HepG2 (cell line): ENCODE data around the gene OBP2A. TPM values are rescaled to one million over a fixed set of nuclear protein-coding genes. Genes with fewer than 3 reads are reported as not detected.

ENCODE experiments used
- ATAC-seq: fragments of 200-7000 bp; cut with Tn5 transposase; 3 replicates; pipeline ENCODE4 v1.9.1; 2020; ENCODE audit warnings: mild to moderate bottlenecking, moderate library complexity
- BruUV-seq: library from RNA; stranded (reverse); fragments of 400-500 nt; replicated peaks from 2 replicates; lab custom pipeline; 2021; lab: Mats Ljungman, UMichigan
- CTCF ChIA-PET: fragments of 300-600 bp; formaldehyde crosslinking; extraction: SDS; loops from one replicate; lab custom pipeline; 2021; ENCODE audit warnings: low total read pairs, inconsistent platforms, low intra/inter-chr PET ratio; lab: Yijun Ruan, JAX
- POLR2A ChIA-PET: fragments of 350-600 bp; sonication (Branson Sonifier 250); formaldehyde crosslinking; loops from one replicate; lab custom pipeline; 2020; ENCODE audit warnings: antibody characterized with exemption, inconsistent platforms; lab: Yijun Ruan, JAX
- DNase-seq: peaks from one replicate; pipeline ENCODE4 v3.0.0-alpha.2; 2015; ENCODE audit warnings: low spot score
- FAIRE-seq: peaks from 3 replicates; lab custom pipeline; 2011; peaks lifted over from hg19 to GRCh38; lab: Jason Lieb, UNC
- H2AFZ ChIP-seq: one replicate; pipeline ENCODE4 v1.6.1; 2011; ENCODE audit warnings: low read length, inconsistent platforms
- H3K27ac ChIP-seq: fragments of 300-600 bp; 3 replicates; pipeline ENCODE4 v1.8.0; 2011; ENCODE audit warnings: mixed run types, mild to moderate bottlenecking, mixed read lengths, low read length, inconsistent platforms; ENCODE audit not compliant: insufficient read depth; ENCODE audit errors: extremely low read length
- H3K27me3 ChIP-seq, 2 experiments: fragments of 200-600 bp in 1 of 2; 2 replicates in 1 of 2; 3 replicates in 1 of 2; pipeline versions ENCODE4 v1.6.0 to v1.8.0; 2011; ENCODE audit warnings: low read length in 2 of 2, mild to moderate bottlenecking in 2 of 2, moderate library complexity in 2 of 2, inconsistent platforms in 1 of 2; ENCODE audit not compliant: insufficient read depth in 2 of 2, control insufficient read depth in 1 of 2
- H3K36me3 ChIP-seq, 2 experiments: fragments of 200-600 bp in 1 of 2; replicated peaks in 1 of 2; 2 replicates in 1 of 2; 3 replicates in 1 of 2; pipeline versions ENCODE4 v1.5.1 to v1.8.0; 2011; ENCODE audit warnings: low read length in 2 of 2, inconsistent platforms in 1 of 2; ENCODE audit not compliant: insufficient read depth in 2 of 2, control insufficient read depth in 1 of 2
- H3K4me1 ChIP-seq: 2 replicates; pipeline ENCODE4 v1.5.1; 2012; ENCODE audit warnings: low read length, inconsistent platforms; ENCODE audit not compliant: insufficient read depth
- H3K4me2 ChIP-seq: 2 replicates; pipeline ENCODE4 v1.6.0; 2011; ENCODE audit warnings: low read depth, low read length, inconsistent platforms
- H3K4me3 ChIP-seq, 3 experiments: fragments of 200-600 bp in 1 of 3; sonication (generic), shearing (Covaris generic) in 1 of 3; replicated peaks in 1 of 3; 2 replicates each; pipeline ENCODE4 v1.5.1; 2011 to 2016; ENCODE audit warnings: low read length in 3 of 3, inconsistent platforms in 2 of 3, low read depth in 2 of 3, mild to moderate bottlenecking in 2 of 3, control low read depth in 1 of 3, mixed read lengths in 1 of 3; ENCODE audit not compliant: insufficient read depth in 1 of 3
- H3K79me2 ChIP-seq: one replicate; pipeline ENCODE4 v1.6.1; 2011; ENCODE audit warnings: low read length, inconsistent platforms; ENCODE audit not compliant: insufficient read depth
- H3K9ac ChIP-seq: 2 replicates; pipeline ENCODE4 v1.6.0; 2011; ENCODE audit warnings: mild to moderate bottlenecking, low read depth, low read length, inconsistent platforms; ENCODE audit not compliant: insufficient read depth
- H3K9me3 ChIP-seq: 2 replicates; pipeline ENCODE4 v1.5.1; 2012; ENCODE audit warnings: mild to moderate bottlenecking, low read length
- H4K20me1 ChIP-seq: 2 replicates; pipeline ENCODE4 v1.6.0; 2011; ENCODE audit warnings: inconsistent platforms, mild to moderate bottlenecking, low read length, moderate library complexity; ENCODE audit not compliant: insufficient read depth
- ARNT2 ChIP-seq: sonication (generic); formaldehyde crosslinking; IDR thresholded peaks from 2 replicates; pipeline ENCODE4 v1.8.0; 2022; ENCODE audit warnings: mild to moderate bottlenecking, low read depth, missing genetic modification reagents, moderate library complexity
- HOXA3 ChIP-seq: sonication (generic); formaldehyde crosslinking; IDR thresholded peaks from 2 replicates; pipeline ENCODE4 v1.5.0; 2020; ENCODE audit warnings: missing genetic modification reagents
- HOXD1 ChIP-seq: sonication (generic); formaldehyde crosslinking; IDR thresholded peaks from 2 replicates; pipeline ENCODE4 v1.5.0; 2020; ENCODE audit warnings: missing genetic modification reagents
- PBX3 ChIP-seq: sonication (generic); formaldehyde crosslinking; IDR thresholded peaks from 2 replicates; pipeline ENCODE4 v1.8.1; 2023; ENCODE audit warnings: missing genetic modification reagents, inconsistent platforms, borderline replicate concordance
- USF2 ChIP-seq, 2 experiments: sonication (generic) in 1 of 2; formaldehyde crosslinking in 1 of 2; IDR thresholded peaks; 2 replicates each; pipeline versions ENCODE4 v1.5.1 to v1.6.1; 2011 to 2020; ENCODE audit warnings: borderline replicate concordance in 1 of 2, low read depth in 1 of 2, low read length in 1 of 2, mild to moderate bottlenecking in 1 of 2, missing genetic modification reagents in 1 of 2, moderate library complexity in 1 of 2
- ZHX2 ChIP-seq, 2 experiments: sonication (generic) in 1 of 2; formaldehyde crosslinking in 1 of 2; IDR thresholded peaks; 2 replicates each; pipeline versions ENCODE4 v1.6.1 to v1.9.0; 2014 to 2022; ENCODE audit warnings: antibody characterized with exemption in 1 of 2, borderline replicate concordance in 1 of 2, inconsistent platforms in 1 of 2, low read depth in 1 of 2, missing genetic modification reagents in 1 of 2
- ZKSCAN1 ChIP-seq: fragments of 150-350 bp; IDR thresholded peaks from 2 replicates; pipeline ENCODE4 v1.6.1; 2014; ENCODE audit warnings: low read length
- ZNF256 ChIP-seq: sonication (generic); formaldehyde crosslinking; conservative IDR thresholded peaks from 2 replicates; pipeline ENCODE4 v1.4.0; 2020; ENCODE audit warnings: missing genetic modification reagents
- ZNF354B ChIP-seq: sonication (generic); formaldehyde crosslinking; IDR thresholded peaks from 2 replicates; pipeline ENCODE4 v1.8.0; 2022; ENCODE audit warnings: mild to moderate bottlenecking, missing genetic modification reagents
- ZNF569 ChIP-seq: sonication (generic); formaldehyde crosslinking; IDR thresholded peaks from 2 replicates; pipeline ENCODE4 v1.5.0; 2020; ENCODE audit warnings: mild to moderate bottlenecking, missing genetic modification reagents, moderate library complexity, borderline replicate concordance
- ZNF670 ChIP-seq: sonication (generic); formaldehyde crosslinking; IDR thresholded peaks from 2 replicates; pipeline ENCODE4 v1.8.0; 2022; ENCODE audit warnings: mild to moderate bottlenecking, missing genetic modification reagents, borderline replicate concordance
- WGBS: methylation state at CpG from one replicate; pipeline ENCODE4 v1.1.6; 2017; ENCODE audit warnings: low lambda C conversion rate; 5-methylcytosine and 5-hydroxymethylcytosine counted together
- in situ Hi-C: cut with HindIII; loops from 2 replicates; pipeline ENCODE4 v1.10.0; 2017; ENCODE audit warnings: low pct_unique_long_range_greater_than_20kb; ENCODE audit not compliant: extremely low pct_ligation_motif_present
- intact Hi-C: fragments of 100-400 bp; cut with micrococcal nuclease; formaldehyde crosslinking; loops from one replicate; pipeline ENCODE4 v1.10.0; 2022; ENCODE audit not compliant: unreplicated experiment
- polyA plus RNA-seq, 8 experiments: library from polyadenylated mRNA; depleted of rRNA in 3 of 8; stranded (reverse) in 7 of 8; unstranded in 1 of 8; fragments of >200 nt; fragmentation: Illumina TruSeq in 4 of 8; extraction: Trizol in 4 of 8; gene quantifications; 2 replicates each; pipeline versions ENCODE4 v1.2.1 to v1.2.3, GENCODE V29; 2011 to 2016; ENCODE audit warnings: low read depth in 4 of 8, missing spikeins in 1 of 8, mixed read lengths in 1 of 8; ENCODE audit not compliant: insufficient read depth in 1 of 8
- total RNA-seq, 5 experiments: library from RNA; depleted of rRNA; stranded (reverse); fragments of >200 nt; fragmentation: Illumina TruSeq; extraction: Trizol; gene quantifications; 2 replicates each; pipeline ENCODE4 v1.2.3, GENCODE V29; 2016; ENCODE audit warnings: low read depth in 1 of 5
- TF ChIP-seq, protein P1 (sequence below): sonication (generic); formaldehyde crosslinking; IDR thresholded peaks from 2 replicates; pipeline ENCODE4 v1.8.1; 2023; ENCODE audit warnings: mild to moderate bottlenecking, missing genetic modification reagents

OBP2A gene
- total and polyA plus RNA-seq, 2 of the 13 experiments (the other 11 are each of a cell fraction or from before 2014, with no cell fraction given): 0.32 TPM; not detected in 1

- in situ Hi-C loops: no loop called here
- no peak for DNase-seq
- no peak overlapping the region for H3K4me3 ChIP-seq
- FAIRE-seq: no peak
- H3K4me2 ChIP-seq: no peak overlapping the region
- no peak overlapping the region for H2AFZ ChIP-seq
- intact Hi-C loops: no loop called here
- H3K27ac ChIP-seq: no peak overlapping the region
- H3K9ac ChIP-seq: no peak overlapping the region
- H3K36me3 ChIP-seq: no peaks in the 10 kb centered on the region
- no TSS peak for BruUV-seq
- H3K79me2 ChIP-seq: no peaks in the 10 kb centered on the region
- ChIA-PET CTCF (no interaction called here), POLR2A (interaction anchor here (1.0 kb wide), 1 partner anchor 25 kb away, joined by 3 read pairs; no protein-coding TSS in a partner anchor)
- H3K27me3 ChIP-seq: peaks cover 13 to 49% of the 10 kb centered on the region in 2 experiments; a peak in 4 of 5 replicates
- no peaks in the 10 kb centered on the region for H3K9me3 ChIP-seq
- no peaks in the 10 kb centered on the region for H4K20me1 ChIP-seq
- WGBS: 41% methylated on average over 16 of the region's 19 CpGs
- peaks cover 19% of the 10 kb centered on the region for H3K4me1 ChIP-seq
- ATAC-seq: no peak
- TF ChIP-seq ZNF354B (CRISPR knock-in tag): no peak
- TF ChIP-seq ZNF569 (CRISPR knock-in tag): no peak
- no peak for TF ChIP-seq ZNF670 (CRISPR knock-in tag)
- TF ChIP-seq ZHX2 (IDR thresholded peaks at IDR 0.05; ENCODE audit: low read depth): no peak
- TF ChIP-seq ZHX2 (CRISPR knock-in tag; IDR thresholded peaks at IDR 0.05; ENCODE audit: borderline replicate concordance): no peak
- no peak for TF ChIP-seq USF2 (IDR thresholded peaks at IDR 0.05; ENCODE audit: low read depth, low read length)
- no peak for TF ChIP-seq USF2 (CRISPR knock-in tag; IDR thresholded peaks at IDR 0.05; ENCODE audit: borderline replicate concordance)
- no peak for TF ChIP-seq ZNF256
- TF ChIP-seq PBX3 (CRISPR knock-in tag): no peak
- no peak for TF ChIP-seq ZKSCAN1
- TF ChIP-seq HOXA3 (CRISPR knock-in tag): no peak
- TF ChIP-seq ARNT2 (CRISPR knock-in tag): no peak
- TF ChIP-seq HOXD1: no peak
- TF ChIP-seq, protein P1, sequence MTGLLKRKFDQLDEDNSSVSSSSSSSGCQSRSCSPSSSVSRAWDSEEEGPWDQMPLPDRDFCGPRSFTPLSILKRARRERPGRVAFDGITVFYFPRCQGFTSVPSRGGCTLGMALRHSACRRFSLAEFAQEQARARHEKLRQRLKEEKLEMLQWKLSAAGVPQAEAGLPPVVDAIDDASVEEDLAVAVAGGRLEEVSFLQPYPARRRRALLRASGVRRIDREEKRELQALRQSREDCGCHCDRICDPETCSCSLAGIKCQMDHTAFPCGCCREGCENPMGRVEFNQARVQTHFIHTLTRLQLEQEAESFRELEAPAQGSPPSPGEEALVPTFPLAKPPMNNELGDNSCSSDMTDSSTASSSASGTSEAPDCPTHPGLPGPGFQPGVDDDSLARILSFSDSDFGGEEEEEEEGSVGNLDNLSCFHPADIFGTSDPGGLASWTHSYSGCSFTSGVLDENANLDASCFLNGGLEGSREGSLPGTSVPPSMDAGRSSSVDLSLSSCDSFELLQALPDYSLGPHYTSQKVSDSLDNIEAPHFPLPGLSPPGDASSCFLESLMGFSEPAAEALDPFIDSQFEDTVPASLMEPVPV (CRISPR knock-in tag): no peak
Observed at GRCh38 chr9:135552698-135553171, 6.8 kb downstream of the OBP2A start.
